Endothelial cell of umbilical vein (primary cell): ENCODE measurements around the gene PFKP. TPM values are rescaled to one million over a fixed set of nuclear protein-coding genes. Genes with fewer than 3 reads are reported as not detected.

Experiments
- BruUV-seq: library from RNA; stranded (reverse); fragments of 400-500 nt; replicated peaks from 2 replicates; lab custom pipeline; 2021; lab: Mats Ljungman, UMichigan
- CTCF ChIA-PET: fragments of 300-600, 350-600 bp; sonication (Branson Sonifier 250); formaldehyde crosslinking; loops from one replicate; lab custom pipeline; 2021; ENCODE audit warnings: antibody characterized with exemption, inconsistent platforms; lab: Charles Lee
- POLR2A ChIA-PET: fragments of 300-600, 350-600 bp; sonication (Branson Sonifier 250); formaldehyde crosslinking; loops from one replicate; lab custom pipeline; 2021; ENCODE audit warnings: antibody characterized with exemption, inconsistent platforms; lab: Charles Lee
- DNase-seq: peaks from one replicate; pipeline ENCODE4 v3.0.0-alpha.2; 2011; ENCODE audit warnings: low read depth, low spot score
- FAIRE-seq: peaks from 2 replicates; lab custom pipeline; 2011; peaks lifted over from hg19 to GRCh38; lab: Jason Lieb, UNC
- H2AFZ ChIP-seq: 2 replicates; pipeline ENCODE4 v1.6.0; 2012; ENCODE audit warnings: low read depth, low read length, control low read depth, inconsistent platforms
- H3K27ac ChIP-seq: 2 replicates; pipeline ENCODE4 v1.5.1; 2011; ENCODE audit warnings: low read depth, mild to moderate bottlenecking, control low read depth, low read length, moderate library complexity; ENCODE audit not compliant: insufficient read depth
- H3K27me3 ChIP-seq, 2 experiments: 2 replicates each; pipeline versions ENCODE4 v1.6.0 to v1.6.1; 2011; ENCODE audit warnings: low read length in 2 of 2, mixed read lengths in 1 of 2; ENCODE audit not compliant: control insufficient read depth in 2 of 2, insufficient read depth in 2 of 2
- H3K36me3 ChIP-seq, 2 experiments: 2 replicates in 1 of 2; 3 replicates in 1 of 2; pipeline ENCODE4 v1.5.1; 2011; ENCODE audit warnings: low read length in 2 of 2, mild to moderate bottlenecking in 1 of 2, moderate library complexity in 1 of 2; ENCODE audit not compliant: control insufficient read depth in 2 of 2, insufficient read depth in 2 of 2; ENCODE audit errors: extremely low read depth in 1 of 2
- H3K4me1 ChIP-seq: 3 replicates; pipeline ENCODE4 v1.5.1; 2011; ENCODE audit warnings: mild to moderate bottlenecking, low read length; ENCODE audit not compliant: control insufficient read depth, insufficient read depth; ENCODE audit errors: extremely low read depth
- H3K4me2 ChIP-seq: 2 replicates; pipeline ENCODE4 v1.6.1; 2011; ENCODE audit warnings: low read length, control low read depth, mixed read lengths; ENCODE audit not compliant: insufficient read depth
- H3K4me3 ChIP-seq, 3 experiments: fragments of 200-600 bp in 1 of 3; sonication (generic), shearing (Covaris generic) in 1 of 3; replicated peaks in 1 of 3; 2 replicates each; pipeline ENCODE4 v1.5.1; 2011 to 2016; ENCODE audit warnings: control low read depth in 3 of 3, low read length in 3 of 3, mild to moderate bottlenecking in 2 of 3, inconsistent platforms in 1 of 3, low read depth in 1 of 3, moderate library complexity in 1 of 3; ENCODE audit not compliant: insufficient read depth in 1 of 3
- H3K79me2 ChIP-seq: 2 replicates; pipeline ENCODE4 v1.6.0; 2012; ENCODE audit warnings: low read length, inconsistent platforms; ENCODE audit not compliant: control insufficient read depth, insufficient read depth
- H3K9ac ChIP-seq: replicated peaks from 2 replicates; pipeline ENCODE3; 2011; ENCODE audit warnings: low read length, control low read depth; ENCODE audit not compliant: insufficient read depth; ENCODE audit errors: extremely low read depth
- H3K9me1 ChIP-seq: replicated peaks from 3 replicates; pipeline ENCODE4 v1.6.0; 2011; ENCODE audit warnings: mild to moderate bottlenecking, low read length; ENCODE audit not compliant: control insufficient read depth, insufficient read depth; ENCODE audit errors: extremely low read depth
- H3K9me3 ChIP-seq: replicated peaks from 2 replicates; pipeline ENCODE4 v1.5.1; 2012; ENCODE audit warnings: low read length, inconsistent platforms; ENCODE audit not compliant: control insufficient read depth, insufficient read depth
- H4K20me1 ChIP-seq: replicated peaks from 2 replicates; pipeline ENCODE3; 2011; ENCODE audit warnings: mild to moderate bottlenecking, low read length; ENCODE audit not compliant: control insufficient read depth, insufficient read depth; ENCODE audit errors: extremely low read depth
- CTCF ChIP-seq, 2 donors: IDR thresholded peaks; 1 replicate in 1 of 2; 2 replicates in 1 of 2; pipeline ENCODE4 v1.5.1; 2011; ENCODE audit warnings: low read length in 2 of 2, mild to moderate bottlenecking in 2 of 2, moderate library complexity in 2 of 2, control low read depth in 1 of 2, inconsistent platforms in 1 of 2, low read depth in 1 of 2; ENCODE audit not compliant: insufficient read depth in 1 of 2; ENCODE audit errors: extremely low read depth in 1 of 2
- EZH2 ChIP-seq: IDR thresholded peaks from 2 replicates; pipeline ENCODE4 v1.6.1; 2012; ENCODE audit warnings: borderline replicate concordance, low read depth, mild to moderate bottlenecking, moderate library complexity, low read length, inconsistent platforms; ENCODE audit not compliant: severe bottlenecking
- FOS ChIP-seq: IDR thresholded peaks from 2 replicates; pipeline ENCODE4 v1.6.1; 2011; ENCODE audit warnings: mild to moderate bottlenecking, low read length, moderate library complexity, borderline replicate concordance; ENCODE audit not compliant: insufficient read depth
- GATA2 ChIP-seq: IDR thresholded peaks from 2 replicates; pipeline ENCODE4 v1.7.0; 2011; ENCODE audit warnings: low read depth, mild to moderate bottlenecking, moderate library complexity, mixed read lengths, low read length; ENCODE audit not compliant: insufficient read length, insufficient read depth
- JUN ChIP-seq: IDR thresholded peaks from 2 replicates; pipeline ENCODE4 v1.6.1; 2011; ENCODE audit warnings: borderline replicate concordance, low read depth; ENCODE audit not compliant: insufficient read length, insufficient read depth
- MAX ChIP-seq: IDR thresholded peaks from 2 replicates; pipeline ENCODE4 v1.6.1; 2011; ENCODE audit not compliant: insufficient read depth, insufficient read length
- MYC ChIP-seq: IDR thresholded peaks from one replicate; pipeline ENCODE4 v1.6.1; 2011; ENCODE audit warnings: mild to moderate bottlenecking, low read depth, low read length
- POLR2A ChIP-seq: IDR thresholded peaks from 2 replicates; pipeline ENCODE4 v1.6.1; 2012; ENCODE audit warnings: low read depth, mild to moderate bottlenecking, control low read depth, low read length
- POLR2AphosphoS5 ChIP-seq: IDR thresholded peaks from 2 replicates; pipeline ENCODE4 v1.6.1; 2012; ENCODE audit warnings: low read depth, mild to moderate bottlenecking, control low read depth, low read length, moderate library complexity; ENCODE audit not compliant: insufficient read depth
- dilution Hi-C: fragments of 300-500 bp; cut with MboI; formaldehyde crosslinking; loops from one replicate; pipeline ENCODE4 v1.15.0; 2019; ENCODE audit warnings: low sequenced_read_pairs; ENCODE audit not compliant: extremely low pct_ligation_motif_present
- intact Hi-C: fragments of 100-400 bp; cut with micrococcal nuclease; formaldehyde crosslinking; loops from one replicate; pipeline ENCODE4 v1.10.0; 2022
- polyA plus RNA-seq, 4 experiments: library from polyadenylated mRNA; depleted of rRNA in 3 of 4; stranded (reverse) in 3 of 4; unstranded in 1 of 4; fragments of >200 nt; gene quantifications; 2 replicates each; pipeline versions ENCODE4 v1.2.1 to v1.2.3, GENCODE V29; 2011 to 2012; ENCODE audit warnings: missing spikeins in 1 of 4
- total RNA-seq: library from RNA; stranded (reverse); gene quantifications from 2 replicates; pipeline ENCODE4 v1.2.3, GENCODE V29; 2021

The PFKP gene
- total and polyA plus RNA-seq, 2 donors (not counting 3 experiments of a cell fraction or from before 2014, with no cell fraction given) = 185 to 359 TPM

GRCh38 chr10:3145366-3145765 lies 78.0 kb downstream of the PFKP start:
- no peaks in the 10 kb centered on the region for H3K27me3 ChIP-seq
- no peak overlapping the region for H3K4me3 ChIP-seq
- ChIA-PET CTCF (no interaction called here), POLR2A (no interaction called here)
- no peak overlapping the region for H3K27ac ChIP-seq
- FAIRE-seq = no peak
- no peaks in the 10 kb centered on the region for H3K9me3 ChIP-seq
- TF ChIP-seq MAX = no peak
- no peak for TF ChIP-seq MYC
- TF ChIP-seq POLR2AphosphoS5 = no peak
- no peak for TF ChIP-seq GATA2
- TF ChIP-seq JUN = no peak
- TF ChIP-seq POLR2A = no peak
- TF ChIP-seq CTCF (IDR thresholded peaks at IDR 0.05; ENCODE audit: extremely low read depth in 1 of 2, insufficient read depth in 1 of 2, low read depth in 1 of 2, low read length in 2 of 2) = no peak
- no peak for TF ChIP-seq FOS
- no peak for TF ChIP-seq EZH2
- no peak overlapping the region for H2AFZ ChIP-seq
- no peaks in the 10 kb centered on the region for H3K9me1 ChIP-seq
- dilution Hi-C loops = no loop called here
- H3K4me2 ChIP-seq = no peak overlapping the region
- DNase-seq = no peak
- peaks cover 38 to 57% of the 10 kb centered on the region in 2 experiments for H3K36me3 ChIP-seq
- intact Hi-C loops = no loop called here
- no TSS peak for BruUV-seq
- H3K4me1 ChIP-seq = no peaks in the 10 kb centered on the region
- H3K9ac ChIP-seq = no peak overlapping the region
- H4K20me1 ChIP-seq = no peaks in the 10 kb centered on the region
- H3K79me2 ChIP-seq = no peaks in the 10 kb centered on the region
